ENCODE measurements around the gene PAWR.

DNA sequence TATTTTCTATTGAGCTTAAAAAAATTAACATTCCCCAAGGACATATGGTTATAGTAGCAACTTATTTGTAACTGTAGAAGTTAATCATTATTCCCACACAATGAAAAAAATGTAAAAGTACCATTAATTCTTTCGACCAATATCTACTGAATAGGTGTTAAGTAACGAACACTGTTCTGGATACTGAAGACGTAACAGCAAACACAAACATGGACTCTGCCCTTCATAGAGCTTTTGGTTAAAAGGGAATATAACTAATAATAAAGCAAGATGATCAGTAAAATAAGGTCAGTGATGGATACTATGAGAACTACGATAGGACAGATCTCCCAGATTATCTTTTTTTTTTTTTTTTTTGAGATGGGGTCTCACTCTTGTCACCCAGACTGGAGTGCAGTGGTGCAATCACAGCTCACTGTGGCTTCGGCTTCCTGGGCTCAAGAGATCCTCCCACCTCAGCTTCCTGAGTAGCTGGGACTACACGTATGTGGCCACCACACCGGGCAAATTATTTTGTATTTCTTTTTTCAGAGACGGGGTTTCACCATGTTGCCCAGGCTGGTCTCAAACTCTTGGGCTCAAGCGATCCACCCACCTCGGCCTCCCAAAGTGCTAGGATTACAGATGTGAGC, 93.9 kb downstream of the PAWR start:
- TF ChIP-seq POLR2A (IDR thresholded peaks at IDR 0.05): no peak
- TF ChIP-seq, protein P1, sequence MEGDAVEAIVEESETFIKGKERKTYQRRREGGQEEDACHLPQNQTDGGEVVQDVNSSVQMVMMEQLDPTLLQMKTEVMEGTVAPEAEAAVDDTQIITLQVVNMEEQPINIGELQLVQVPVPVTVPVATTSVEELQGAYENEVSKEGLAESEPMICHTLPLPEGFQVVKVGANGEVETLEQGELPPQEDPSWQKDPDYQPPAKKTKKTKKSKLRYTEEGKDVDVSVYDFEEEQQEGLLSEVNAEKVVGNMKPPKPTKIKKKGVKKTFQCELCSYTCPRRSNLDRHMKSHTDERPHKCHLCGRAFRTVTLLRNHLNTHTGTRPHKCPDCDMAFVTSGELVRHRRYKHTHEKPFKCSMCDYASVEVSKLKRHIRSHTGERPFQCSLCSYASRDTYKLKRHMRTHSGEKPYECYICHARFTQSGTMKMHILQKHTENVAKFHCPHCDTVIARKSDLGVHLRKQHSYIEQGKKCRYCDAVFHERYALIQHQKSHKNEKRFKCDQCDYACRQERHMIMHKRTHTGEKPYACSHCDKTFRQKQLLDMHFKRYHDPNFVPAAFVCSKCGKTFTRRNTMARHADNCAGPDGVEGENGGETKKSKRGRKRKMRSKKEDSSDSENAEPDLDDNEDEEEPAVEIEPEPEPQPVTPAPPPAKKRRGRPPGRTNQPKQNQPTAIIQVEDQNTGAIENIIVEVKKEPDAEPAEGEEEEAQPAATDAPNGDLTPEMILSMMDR (IDR thresholded peaks at IDR 0.05): no peak
- no peak for TF ChIP-seq POLR2AphosphoS5 (IDR thresholded peaks at IDR 0.05)

Measured in breast epithelium (tissue), 3 donors.